Esophagus squamous epithelium (tissue), 4 donors: ENCODE results near the gene GNA12.
"Not testable (repeated sequence)": the region's sequence is repeated elsewhere in the genome, so short reads cannot be mapped to it uniquely, and the experiment has no call there.

ENCODE experiments used
- CTCF ChIP-seq, 6 experiments: fragments of 450-650 bp in 4 of 6; fragments of 200-600 bp in 2 of 6; sonication (generic) in 2 of 6; IDR thresholded peaks; one replicate each; pipeline ENCODE4 v1.5.1; 2016 to 2019; ENCODE audit warnings: antibody characterized with exemption in 6 of 6, mild to moderate bottlenecking in 4 of 6, moderate library complexity in 4 of 6
- POLR2A ChIP-seq, 4 donors: fragments of 450-650 bp; IDR thresholded peaks; one replicate each; pipeline ENCODE4 v1.6.1; 2017; ENCODE audit warnings: antibody characterized with exemption in 4 of 4, mild to moderate bottlenecking in 4 of 4, moderate library complexity in 3 of 4

DNA sequence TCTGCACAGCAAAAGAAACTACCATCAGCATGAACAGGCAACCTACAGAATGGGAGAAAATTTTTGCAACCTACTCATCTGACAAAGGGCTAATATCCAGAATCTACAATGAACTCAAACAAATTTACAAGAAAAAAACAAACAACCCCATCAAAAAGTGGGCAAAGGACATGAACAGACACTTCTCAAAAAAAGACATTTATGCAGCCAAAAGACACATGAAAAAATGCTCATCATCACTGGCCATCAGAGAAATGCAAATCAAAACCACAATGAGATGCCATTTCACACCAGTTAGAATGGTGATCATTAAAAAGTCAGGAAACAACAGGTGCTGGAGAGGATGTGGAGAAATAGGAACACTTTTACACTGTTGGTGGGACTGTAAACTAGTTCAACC, 95.4 kb downstream of the GNA12 start:
- not testable (repeated sequence) for TF ChIP-seq CTCF, POLR2A (IDR thresholded peaks at IDR 0.05)
